GM19324 (cell line): ENCODE data around the gene FAM83F.
"Not testable (repeated sequence)": the region's sequence is repeated elsewhere in the genome, so short reads cannot be mapped to it uniquely, and the experiment has no call there.

Experiments used
- ATAC-seq: cut with Tn5 transposase; IDR thresholded peaks from one replicate; pipeline ENCODE4 v1.9.1; 2021; ENCODE audit warnings: mild to moderate bottlenecking, moderate library complexity; ENCODE audit not compliant: unreplicated experiment, low FRiP score

The FAM83F gene

GRCh38 chr22:39994566-39995392 is at the start of gene FAM83F:
TSS of gene FAM83F (plus strand) at chr22:39994954. CDS start at chr22:39995043, 89 bp downstream.
- ATAC-seq: no peak

GRCh38 chr22:39946126-39946502 is 48.6 kb upstream of the FAM83F start:
- ATAC-seq: no peak

- ATAC-seq: no peak
Measured at GRCh38 chr22:39946503-39947219, 48.1 kb upstream of the FAM83F start.

- ATAC-seq: no peak
Measured at GRCh38 chr22:39947220-39948216, 47.2 kb upstream of the FAM83F start.

- ATAC-seq: no peak
Measured at GRCh38 chr22:39949964-39950737, 44.6 kb upstream of the FAM83F start.

GRCh38 chr22:39951603-39952293 is 43.0 kb upstream of the FAM83F start:
- not testable (repeated sequence) for ATAC-seq

GRCh38 chr22:39952347-39952746 is 42.4 kb upstream of the FAM83F start:
- ATAC-seq: no peak

- ATAC-seq: no peak
Measured at GRCh38 chr22:39953101-39953500, 41.7 kb upstream of the FAM83F start.

- ATAC-seq: no peak
Measured at GRCh38 chr22:39954584-39955055, 40.1 kb upstream of the FAM83F start.

- no peak for ATAC-seq
Measured at GRCh38 chr22:39955675-39956074, 39.1 kb upstream of the FAM83F start.

GRCh38 chr22:39956932-39957664 is 37.7 kb upstream of the FAM83F start:
- ATAC-seq: no peak

GRCh38 chr22:39958009-39958711 is 36.6 kb upstream of the FAM83F start:
- no peak for ATAC-seq

GRCh38 chr22:39958949-39959639 is 35.7 kb upstream of the FAM83F start:
- ATAC-seq: no peak

GRCh38 chr22:39959640-39960447 is 34.9 kb upstream of the FAM83F start, which contains the start of gene TMA7B:
TSS of gene TMA7B (plus strand) at chr22:39960397. CDS start at chr22:39964375, 3,978 bp downstream.
- no peak for ATAC-seq

GRCh38 chr22:39960791-39961746 is 33.7 kb upstream of the FAM83F start:
- ATAC-seq: no peak
